Smooth muscle cell (in vitro differentiated cells): ENCODE measurements around the gene CAP2. TPM values are rescaled to one million over a fixed set of nuclear protein-coding genes. Genes with fewer than 3 reads are reported as not detected.

ENCODE experiments used
- polyA plus RNA-seq: library from polyadenylated mRNA; unstranded; fragments of >200 nt; fragmentation: Nextera tagmentation; extraction: Ambion mirVana; gene quantifications from 2 replicates; pipeline ENCODE4 v1.2.1, GENCODE V29; 2016
- small RNA-seq: library from RNA; depleted of rRNA; stranded (forward); fragments of <200 nt; gene quantifications from one replicate; pipeline ENCODE3, GENCODE V24; 2014
- total RNA-seq: library from RNA; depleted of rRNA; stranded (reverse); fragments of >200 nt; gene quantifications from 2 replicates; pipeline ENCODE4 v1.2.3, GENCODE V29; 2014

The CAP2 gene
- total and polyA plus RNA-seq, 2 experiments from 2014 or later = 19.0 to 27.7 TPM

Small RNA genes lying within 50 kb of the gene (small RNA-seq; reads per million reads assigned to genes)
- gene SUMO2P13 = not detected

Other genes with a start within 250 kb of the CAP2 start
- gene RBM24, start 112.2 kb upstream of the CAP2 start, total RNA-seq = 6.2 TPM in 2 replicates
- gene RBM24, start 112.2 kb upstream of the CAP2 start, polyA plus RNA-seq = 3.1 and 5.8 TPM in 2 replicates
- gene FAM8A1, start 206.7 kb downstream of the CAP2 start, total RNA-seq = 32.8 and 33.2 TPM in 2 replicates
- gene FAM8A1, start 206.7 kb downstream of the CAP2 start, polyA plus RNA-seq = 10.0 and 11.8 TPM in 2 replicates